ENCODE data around the gene EFNB1. TPM values are rescaled to one million over a fixed set of nuclear protein-coding genes. Genes with fewer than 3 reads are reported as not detected.

EFNB1 gene
- total and polyA plus RNA-seq, 2 of the 4 experiments (the other 2 are of a cell fraction), result 17.9 to 26.8 TPM

GRCh38 chrX:68851082-68851481, 22.3 kb downstream of the EFNB1 start:
- Histone ChIP-seq H3K9me1 (ENCODE audit: insufficient read depth, low read length) (no peaks in the 10 kb centered on the region), H3K27me3 (ENCODE audit: control insufficient read depth, insufficient read depth, low read length) (peaks cover 39% of the 10 kb centered on the region), H2AK9ac (replicated peaks; ENCODE audit: low read depth, low read length, poor library complexity) (no peak overlapping the region), H4K91ac (ENCODE audit: insufficient read depth, low read depth, low read length) (no peak overlapping the region), H3K4me3 (ENCODE audit: insufficient read depth, low read depth, low read length) (no peak overlapping the region), H3K4me2 (ENCODE audit: low read depth, low read length) (no peak overlapping the region), H3K18ac (ENCODE audit: low read depth, low read length) (no peak overlapping the region), H3K36me3 (ENCODE audit: control insufficient read depth, insufficient read depth, low read length) (no peaks in the 10 kb centered on the region), H4K8ac (ENCODE audit: low read depth in 2 of 2, low read length in 2 of 2) (no peak overlapping the region), H2BK20ac (ENCODE audit: low read depth, low read length) (no peak overlapping the region), H2AFZ (replicated peaks; ENCODE audit: low read length, poor library complexity) (no peak overlapping the region), H4K5ac (ENCODE audit: low read depth, low read length) (no peak overlapping the region), H3K27ac (ENCODE audit: insufficient read depth, low read length) (no peak overlapping the region), H3K4me1 (ENCODE audit: control insufficient read depth, insufficient read depth, low read length) (peaks cover 6% of the 10 kb centered on the region; the same call in 1 of the 2 replicates), H2BK15ac (ENCODE audit: low read depth, low read length) (no peak overlapping the region), H3K4ac (ENCODE audit: low read depth, low read length) (no peak overlapping the region), H3K56ac (ENCODE audit: extremely low read depth, insufficient read depth, low read length) (no peak overlapping the region), H3K9me3 (ENCODE audit: control insufficient read depth, insufficient read depth, low read length) (no peaks in the 10 kb centered on the region), H2BK5ac (ENCODE audit: low read depth, low read length, poor library complexity, severe bottlenecking) (no peak overlapping the region), H3K79me1 (ENCODE audit: low read depth in 1 of 2, low read length in 2 of 2) (no peaks in the 10 kb centered on the region), H4K20me1 (ENCODE audit: insufficient read depth, low read length) (no peaks in the 10 kb centered on the region), H2AK5ac (ENCODE audit: low read depth, low read length) (no peak overlapping the region), H2BK120ac (ENCODE audit: low read depth, low read length) (no peak overlapping the region), H3K14ac (replicated peaks; ENCODE audit: low read depth, low read length) (no peak overlapping the region), H3K23ac (ENCODE audit: low read depth, low read length) (no peak overlapping the region), H3K9ac (ENCODE audit: low read depth, low read length) (no peak overlapping the region)
- ChIA-PET POLR2A (ENCODE audit: unreplicated experiment) (no interaction called here), CTCF (no interaction called here)
- TF ChIP-seq CTCF (conservative IDR thresholded peaks at IDR 0.05; ENCODE audit: low read depth, low read length) (no peak), NFE2L2 (IDR thresholded peaks at IDR 0.05; ENCODE audit: low read depth, low read length) (no peak), CEBPB (IDR thresholded peaks at IDR 0.05; ENCODE audit: low read depth, low read length) (no peak), SMC3 (IDR thresholded peaks at IDR 0.05; ENCODE audit: low read depth, low read length) (no peak), MAFK (IDR thresholded peaks at IDR 0.05; ENCODE audit: low read depth, low read length) (no peak), RCOR1 (IDR thresholded peaks at IDR 0.05; ENCODE audit: insufficient replicate concordance, low read length) (no peak)
- ATAC-seq (ENCODE audit: low read depth), result no peak
- DNase-seq, result no peak
- dilution Hi-C loops (cut with HindIII; ENCODE audit: low sequenced_read_pairs, unreplicated experiment) (no loop called here), intact Hi-C loops (cut with micrococcal nuclease) (no loop called here), in situ Hi-C loops (cut with MboI; ENCODE audit: low sequenced_read_pairs) (no loop called here)
- BruUV-seq (replicated peaks), result no TSS peak
- WGBS, 2 experiments (ENCODE audit: extremely low coverage in 2 of 2, insufficient read length in 1 of 2), result no CpG with 5 or more reads among the region's 8 CpGs
